T47D (cell line): ENCODE results near the gene APOO.

Experiments
- DNase-seq, 2 experiments: peaks; one replicate each; pipeline versions ENCODE4 v3.0.0 to v3.0.0-alpha.2; 2011 to 2012; ENCODE audit warnings: low read depth in 1 of 2, low spot score in 1 of 2
- JUND ChIP-seq: IDR thresholded peaks from 2 replicates; pipeline ENCODE4 v1.6.1; 2012; ENCODE audit warnings: low read depth
- in situ Hi-C: cut with HindIII; loops from 2 replicates; pipeline ENCODE4 v1.10.0; 2016; ENCODE audit warnings: low sequenced_read_pairs, low pct_unique_long_range_greater_than_20kb

Gene APOO

DNA sequence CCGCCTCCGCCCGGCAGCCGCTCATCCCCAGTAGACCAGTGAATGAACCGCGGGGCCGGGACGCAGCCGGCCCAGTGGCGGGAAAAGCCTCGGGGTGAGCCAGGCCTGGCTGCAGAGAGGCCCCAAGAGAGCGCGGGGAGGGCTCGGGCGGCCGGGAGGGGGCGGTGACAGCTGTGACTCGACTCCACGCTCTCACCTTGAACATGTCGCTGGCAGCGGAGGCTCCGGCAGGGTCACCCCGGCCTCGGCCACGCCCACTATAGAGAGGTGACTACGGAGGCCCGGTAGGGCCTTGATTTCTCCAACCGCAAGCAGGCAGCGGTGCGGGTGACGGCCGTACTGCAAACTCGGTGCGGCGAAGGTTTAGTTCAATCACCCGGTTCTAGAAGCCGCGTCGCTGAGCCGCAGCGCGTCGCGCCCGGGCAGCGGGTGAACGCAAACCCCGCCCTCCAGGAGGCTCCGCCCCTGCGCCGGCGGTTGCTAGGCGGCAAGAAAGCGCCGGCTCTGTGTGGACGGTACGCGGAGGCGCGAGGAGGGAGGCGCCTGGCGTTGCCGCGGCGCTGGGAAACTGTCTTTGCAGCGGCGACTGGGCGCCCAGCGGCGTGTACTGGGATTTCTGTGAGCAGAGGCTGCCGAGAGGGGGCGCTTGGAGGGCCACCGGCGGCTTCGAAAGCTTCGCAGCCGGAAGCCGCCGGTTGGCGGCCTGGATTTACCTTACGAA lies at the start of gene APOO, which contains the start of gene CXorf58:
APOO (minus strand) TSS at position 441 of the 721 bp plus-strand sequence; CDS start at position 205, 236 bp downstream.
CXorf58 (plus strand) TSS at position 509 of the 721 bp plus-strand sequence. CDS start 2,297 bp downstream, outside the sequence.
- DNase-seq, result peak; percentile 83 to 97
- no peak for TF ChIP-seq JUND
- in situ Hi-C loops, result no loop called here

DNA sequence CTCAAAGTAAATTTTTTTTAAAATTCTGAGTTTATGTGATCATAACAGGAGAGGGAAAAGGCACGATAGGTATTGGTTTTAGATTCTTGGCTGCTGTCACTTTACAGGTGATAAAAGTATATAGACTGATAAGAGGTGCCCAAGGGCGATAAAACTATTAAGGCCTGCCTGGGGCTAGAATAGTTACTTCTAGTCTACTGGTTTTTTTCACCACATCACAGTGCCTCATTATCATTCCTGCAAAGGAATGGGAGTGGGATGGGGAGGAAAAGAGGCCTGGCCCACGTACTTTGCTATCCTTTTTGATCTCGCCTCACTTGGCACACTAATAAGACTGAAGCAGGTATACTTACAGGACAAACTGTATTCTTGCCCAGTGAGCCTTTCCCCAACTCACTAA lies 46.7 kb upstream of the APOO start:
- in situ Hi-C loops, result no loop called here
- no peak for TF ChIP-seq JUND
- no peak for DNase-seq

DNA sequence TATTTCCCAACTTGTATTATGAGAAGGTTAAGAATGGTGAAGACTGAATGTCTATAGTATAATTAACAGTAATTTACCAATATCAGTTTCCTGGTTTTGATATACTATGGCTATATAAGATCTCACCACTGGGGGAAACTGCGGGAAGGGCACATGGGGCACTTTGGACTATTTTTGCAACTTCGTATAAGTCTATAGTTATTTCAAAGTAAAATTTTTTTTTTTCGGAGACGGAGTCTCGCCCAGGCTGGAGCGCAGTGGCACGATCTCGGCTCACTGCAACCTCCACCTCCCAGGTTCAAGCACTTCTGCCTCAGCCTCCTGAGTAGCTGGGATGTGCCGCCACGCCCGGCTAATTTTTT lies 46.2 kb upstream of the APOO start:
- in situ Hi-C loops, result no loop called here

DNA sequence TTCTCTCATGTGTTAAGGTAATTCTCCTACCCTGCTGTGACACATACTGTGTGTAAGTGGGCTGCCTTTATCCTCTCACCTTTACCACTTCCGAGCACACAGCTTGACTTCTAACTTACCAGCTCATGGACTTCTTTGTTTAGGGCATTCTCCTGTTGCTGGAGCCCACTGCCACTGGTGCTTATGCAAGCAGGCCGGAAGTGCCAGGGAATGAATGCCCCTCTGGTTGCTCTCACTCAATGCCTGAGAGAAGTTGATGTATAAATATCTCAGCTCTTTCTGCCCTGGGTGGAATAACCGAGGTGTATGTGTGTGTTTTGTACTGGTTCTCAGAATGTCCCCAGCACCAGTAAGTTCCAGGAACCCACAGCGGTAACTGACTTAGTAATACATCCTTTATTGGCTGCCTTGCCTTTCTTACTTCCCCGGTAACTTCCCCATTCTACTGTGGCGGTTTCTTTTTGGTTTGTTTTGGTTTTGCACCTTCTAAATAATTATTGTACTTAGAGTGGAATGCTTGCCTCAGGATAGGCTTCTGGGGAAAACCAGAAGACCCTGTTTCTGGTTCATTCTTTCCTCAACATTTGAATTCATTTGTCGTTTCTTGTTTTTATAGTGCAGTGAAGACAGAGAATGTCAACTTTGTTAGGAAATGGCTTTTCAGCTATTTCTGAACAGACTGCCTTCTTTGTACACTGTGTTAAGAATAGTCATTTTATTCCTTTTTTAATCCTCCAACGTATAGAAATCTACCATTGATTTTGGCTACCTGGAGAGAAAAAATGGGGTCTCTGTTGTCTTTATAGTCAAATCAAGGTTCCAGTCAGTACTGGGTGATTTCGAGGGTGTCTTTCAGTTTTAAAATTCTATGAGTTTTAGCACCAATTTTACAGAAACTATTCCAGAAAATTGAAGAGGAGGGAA lies 45.5 kb upstream of the APOO start:
- no peak for TF ChIP-seq JUND
- peak; percentile 13 to 43 for DNase-seq
- in situ Hi-C loops, result no loop called here

More for the DNA sequence above, 46.2 kb upstream of the APOO start:
- no peak for TF ChIP-seq JUND
- no peak for DNase-seq

DNA sequence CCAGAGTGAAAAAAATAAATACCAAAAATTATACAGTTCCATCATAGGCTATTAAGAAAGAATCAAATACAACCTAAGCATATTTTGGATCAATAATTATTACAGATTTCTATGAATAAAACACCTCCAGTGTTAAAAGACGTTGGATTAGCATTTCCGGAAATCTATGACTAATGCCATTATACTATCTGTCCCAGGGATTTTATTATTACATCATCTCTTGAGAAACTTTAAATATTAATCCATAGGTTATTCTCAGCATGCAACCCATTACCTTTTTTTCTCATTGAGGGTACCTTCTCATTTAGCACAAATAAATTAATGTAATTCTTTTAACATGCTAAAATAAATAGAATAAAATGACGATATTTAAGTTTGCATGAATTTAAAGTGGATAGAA lies 44.7 kb upstream of the APOO start:
- no peak for DNase-seq
- in situ Hi-C loops, result no loop called here
- no peak for TF ChIP-seq JUND

DNA sequence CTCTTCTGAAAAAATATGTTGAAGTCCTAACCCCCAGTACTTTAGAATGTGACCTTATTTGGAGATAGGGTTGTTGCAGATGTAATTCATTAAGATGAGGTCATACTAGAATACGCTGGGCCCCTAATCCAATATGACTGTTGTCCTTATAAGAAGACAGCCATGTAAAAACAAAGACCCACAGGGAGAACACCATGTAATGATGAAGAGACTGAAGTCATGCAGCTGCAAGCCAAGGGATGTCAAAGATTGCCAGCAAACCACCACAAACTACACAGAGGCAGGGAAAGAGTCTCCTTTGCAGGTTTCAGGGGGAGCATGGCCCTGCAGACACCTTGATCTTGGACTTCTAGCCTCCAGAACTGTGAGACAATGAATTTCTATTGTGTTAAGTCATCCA lies 37.5 kb upstream of the APOO start:
- no peak for DNase-seq
- in situ Hi-C loops, result no loop called here
- TF ChIP-seq JUND, result no peak

DNA sequence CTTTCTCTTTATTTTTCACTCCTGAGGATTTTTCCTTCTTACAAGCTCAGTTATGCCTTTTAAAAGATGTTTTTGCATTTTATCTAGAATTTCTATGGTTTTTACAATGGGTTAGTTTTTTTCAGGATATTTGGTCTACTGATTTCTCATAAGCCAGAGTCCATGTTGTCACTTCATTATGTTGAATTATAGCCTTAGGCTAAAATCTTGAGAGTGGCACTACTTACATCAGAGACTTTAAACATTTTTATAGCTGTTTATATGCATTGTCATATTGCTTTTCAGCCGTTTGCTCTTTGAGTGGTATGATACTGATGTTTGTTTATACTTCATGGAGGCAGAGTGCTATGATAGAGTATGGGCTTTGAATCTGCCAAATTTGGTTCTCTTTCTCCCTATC lies 36.5 kb upstream of the APOO start:
- in situ Hi-C loops, result no loop called here
- TF ChIP-seq JUND, result no peak
- no peak for DNase-seq

DNA sequence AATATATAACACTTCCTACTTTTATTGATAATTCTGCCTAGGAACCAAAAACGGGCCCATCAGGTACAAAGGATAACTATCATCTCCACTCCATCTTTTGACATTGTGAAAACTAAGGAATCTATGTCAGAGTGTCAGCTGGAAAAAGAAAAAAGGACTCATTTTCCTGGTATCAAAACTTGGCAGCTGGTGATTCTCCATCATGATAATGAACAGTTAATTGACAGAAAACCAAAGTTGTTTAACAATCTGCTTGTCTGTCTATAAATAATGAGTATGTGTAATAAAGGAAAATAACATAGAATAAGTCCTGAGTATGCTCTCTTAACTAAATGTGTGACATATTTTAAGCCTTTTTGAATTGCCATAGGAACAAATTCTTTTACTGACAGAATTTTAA lies 31.5 kb upstream of the APOO start:
- no peak for DNase-seq
- TF ChIP-seq JUND, result no peak
- in situ Hi-C loops, result no loop called here

DNA sequence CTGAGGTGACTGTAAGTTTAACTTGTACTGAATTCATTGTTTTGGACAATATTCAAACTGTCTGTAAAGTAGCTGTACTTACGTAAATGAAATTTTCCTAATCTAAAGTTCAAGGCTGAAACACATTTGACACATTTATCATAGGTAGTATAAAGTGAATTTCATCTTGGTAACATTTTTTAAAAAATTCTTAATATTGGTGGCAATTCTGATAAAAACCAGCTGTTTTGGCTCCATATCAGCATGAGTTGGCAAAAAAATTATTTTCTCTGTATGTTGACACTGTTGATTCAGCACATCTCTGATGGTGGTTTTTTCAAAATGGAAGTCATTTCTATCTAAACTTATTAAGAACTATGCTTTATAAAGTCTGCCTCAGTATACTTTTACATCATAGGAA lies 31.0 kb upstream of the APOO start:
- in situ Hi-C loops, result no loop called here
- DNase-seq, result no peak
- no peak for TF ChIP-seq JUND

DNA sequence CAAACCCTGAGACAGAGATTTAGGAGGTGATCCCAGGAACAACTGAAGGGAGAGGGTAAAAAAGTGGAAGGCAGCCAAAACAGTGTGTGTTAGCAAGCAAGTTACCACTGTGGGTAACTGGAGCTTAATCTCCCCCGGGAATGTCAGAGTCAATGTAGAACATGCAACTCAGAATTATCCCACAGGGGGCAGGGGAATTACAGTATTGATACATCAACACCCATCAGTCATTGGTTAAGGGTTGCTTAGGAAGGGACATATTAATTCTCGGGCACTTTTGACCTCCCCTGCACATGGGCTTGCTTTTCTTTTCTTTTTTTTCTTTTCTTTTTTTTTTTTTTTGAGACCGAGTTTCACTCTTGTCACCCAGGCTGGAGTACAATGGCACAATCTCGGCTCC lies 29.4 kb upstream of the APOO start:
- in situ Hi-C loops, result no loop called here
- DNase-seq, result no peak
- TF ChIP-seq JUND, result no peak

DNA sequence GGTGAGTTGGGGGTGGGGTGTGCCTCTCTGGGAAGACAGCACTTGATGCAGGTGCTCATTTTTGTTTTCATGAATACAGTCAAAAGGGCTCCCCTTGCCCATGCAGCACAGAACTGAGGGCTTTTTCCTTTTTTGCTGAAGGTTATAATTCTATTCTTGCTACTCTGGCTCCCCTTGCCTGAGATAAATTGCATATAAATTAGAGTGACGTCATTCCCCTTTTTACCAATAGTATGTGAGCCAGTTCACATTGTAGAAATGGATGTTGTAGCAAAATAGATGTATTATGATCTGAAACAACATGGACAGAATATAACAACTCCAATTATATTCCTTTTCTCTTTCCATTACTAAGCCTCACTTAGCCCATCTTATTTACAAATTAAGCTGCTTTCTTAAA lies 28.4 kb upstream of the APOO start:
- DNase-seq, result no peak
- no peak for TF ChIP-seq JUND
- in situ Hi-C loops, result no loop called here

DNA sequence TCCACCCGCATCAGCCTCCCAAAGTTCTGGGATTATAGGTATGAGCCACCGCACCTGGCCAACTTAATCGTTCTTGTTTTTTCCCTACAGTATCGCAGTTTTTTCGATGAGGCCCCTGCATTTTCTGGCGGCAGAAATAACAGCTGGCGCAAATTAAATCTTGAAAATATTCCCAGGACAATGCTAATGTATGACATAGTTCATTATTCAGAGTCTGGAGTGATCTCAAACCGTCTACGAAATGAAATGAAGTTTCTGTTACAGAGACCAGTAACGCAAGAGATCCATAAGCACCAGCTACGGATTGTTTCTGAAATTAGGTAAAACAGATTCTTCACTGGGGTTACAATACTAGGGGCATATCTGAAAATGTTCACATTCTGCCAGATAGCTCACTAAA lies 27.4 kb upstream of the APOO start:
- in situ Hi-C loops, result no loop called here
- no peak for TF ChIP-seq JUND
- DNase-seq, result no peak

DNA sequence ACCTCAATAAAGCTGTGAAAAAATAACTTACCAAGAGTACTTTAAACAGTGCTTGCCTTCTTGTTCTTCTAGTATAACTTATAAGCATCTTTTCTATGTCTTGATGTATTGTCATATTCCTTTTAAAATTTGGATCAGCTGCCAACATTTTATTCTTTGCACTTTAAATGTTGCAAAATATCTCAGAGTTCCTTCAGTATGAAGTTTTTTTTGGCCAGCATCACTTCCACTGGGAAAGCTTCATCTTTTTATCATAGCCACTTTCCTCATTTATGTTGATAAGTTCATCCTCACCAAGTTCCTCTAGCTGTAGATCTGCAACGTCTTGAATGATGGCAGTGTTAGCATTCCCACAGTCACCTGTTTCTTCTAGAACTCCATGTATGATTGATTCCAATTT lies 24.3 kb upstream of the APOO start:
- no peak for TF ChIP-seq JUND
- in situ Hi-C loops, result no loop called here
- no peak for DNase-seq
